Measurements from ENCODE around the gene DOCK4. TPM values are rescaled to one million over a fixed set of nuclear protein-coding genes. Genes with fewer than 3 reads are reported as not detected.
A peak's percentile ranks its signal among the peaks of the same experiment; 100 is the strongest.

DOCK4 gene
- polyA plus RNA-seq, 2 of the 4 experiments (the other 2 are of a cell fraction): 13.7 to 15.7 TPM

DNA sequence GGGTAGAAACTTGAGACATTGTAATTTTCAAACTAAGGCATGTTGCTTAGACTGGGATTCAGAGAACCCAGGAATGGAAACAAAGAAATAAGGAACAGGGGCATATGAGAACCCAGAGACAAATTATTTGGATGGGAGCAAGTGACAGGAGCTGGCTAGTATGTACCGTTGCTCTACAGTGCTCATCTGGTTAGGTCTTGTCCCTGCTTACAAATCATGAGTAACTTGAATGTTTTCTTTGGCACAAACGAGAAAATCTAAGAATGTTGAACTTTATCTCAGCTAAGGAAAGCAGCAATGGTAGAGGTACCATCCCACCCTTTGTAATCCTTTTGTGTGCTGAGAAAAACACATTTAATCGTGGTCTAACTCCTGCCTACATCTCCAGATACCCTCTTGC lies 527.9 kb downstream of the DOCK4 start (continued):
- TF ChIP-seq, protein P1, sequence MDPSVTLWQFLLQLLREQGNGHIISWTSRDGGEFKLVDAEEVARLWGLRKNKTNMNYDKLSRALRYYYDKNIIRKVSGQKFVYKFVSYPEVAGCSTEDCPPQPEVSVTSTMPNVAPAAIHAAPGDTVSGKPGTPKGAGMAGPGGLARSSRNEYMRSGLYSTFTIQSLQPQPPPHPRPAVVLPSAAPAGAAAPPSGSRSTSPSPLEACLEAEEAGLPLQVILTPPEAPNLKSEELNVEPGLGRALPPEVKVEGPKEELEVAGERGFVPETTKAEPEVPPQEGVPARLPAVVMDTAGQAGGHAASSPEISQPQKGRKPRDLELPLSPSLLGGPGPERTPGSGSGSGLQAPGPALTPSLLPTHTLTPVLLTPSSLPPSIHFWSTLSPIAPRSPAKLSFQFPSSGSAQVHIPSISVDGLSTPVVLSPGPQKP (IDR thresholded peaks at IDR 0.05; ENCODE audit: low read depth, low read length): no peak
- TF ChIP-seq, protein P2, sequence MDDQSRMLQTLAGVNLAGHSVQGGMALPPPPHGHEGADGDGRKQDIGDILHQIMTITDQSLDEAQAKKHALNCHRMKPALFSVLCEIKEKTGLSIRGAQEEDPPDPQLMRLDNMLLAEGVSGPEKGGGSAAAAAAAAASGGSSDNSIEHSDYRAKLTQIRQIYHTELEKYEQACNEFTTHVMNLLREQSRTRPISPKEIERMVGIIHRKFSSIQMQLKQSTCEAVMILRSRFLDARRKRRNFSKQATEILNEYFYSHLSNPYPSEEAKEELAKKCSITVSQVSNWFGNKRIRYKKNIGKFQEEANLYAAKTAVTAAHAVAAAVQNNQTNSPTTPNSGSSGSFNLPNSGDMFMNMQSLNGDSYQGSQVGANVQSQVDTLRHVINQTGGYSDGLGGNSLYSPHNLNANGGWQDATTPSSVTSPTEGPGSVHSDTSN (IDR thresholded peaks at IDR 0.05): no peak

DNA sequence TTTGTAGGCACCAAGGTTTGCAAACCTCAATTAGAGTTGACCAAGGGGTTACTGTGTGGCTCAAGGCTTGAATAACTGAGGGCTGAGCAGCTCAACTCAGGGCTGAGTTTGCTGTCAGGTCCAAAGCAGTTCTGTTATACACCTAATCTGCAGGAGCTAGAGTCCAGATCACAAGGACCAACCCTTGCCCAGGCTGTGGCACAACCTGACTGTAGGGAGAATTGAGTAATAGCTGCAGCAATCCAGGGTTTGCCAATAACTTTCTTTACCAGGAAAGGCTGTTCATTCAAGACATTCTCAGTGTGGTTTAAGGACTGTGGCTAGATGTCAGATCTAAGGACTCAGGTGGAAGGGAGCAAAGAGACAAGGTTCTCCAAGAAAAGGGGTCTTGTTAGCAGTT lies 528.4 kb downstream of the DOCK4 start:
- H3K4me3 ChIP-seq: no peak overlapping the region
- ChIA-PET CTCF (no interaction called here), POLR2A (no interaction called here)
- no peaks in the 10 kb centered on the region for H3K9me3 ChIP-seq
- H3K27ac ChIP-seq: no peak overlapping the region
- DNase-seq (ENCODE audit: low read depth in 1 of 2, low spot score in 1 of 2) (no peak), FAIRE-seq (no peak), ATAC-seq (no peak)
- H3K4me2 ChIP-seq: no peak overlapping the region
- TF ChIP-seq, protein P3, sequence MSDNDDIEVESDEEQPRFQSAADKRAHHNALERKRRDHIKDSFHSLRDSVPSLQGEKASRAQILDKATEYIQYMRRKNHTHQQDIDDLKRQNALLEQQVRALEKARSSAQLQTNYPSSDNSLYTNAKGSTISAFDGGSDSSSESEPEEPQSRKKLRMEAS (IDR thresholded peaks at IDR 0.05): no peak
- TF ChIP-seq NPAS2 (CRISPR knock-in tag; IDR thresholded peaks at IDR 0.05; ENCODE audit: borderline replicate concordance) (no peak), MAFK (IDR thresholded peaks at IDR 0.05; ENCODE audit: partially characterized antibody) (no peak), MAZ (IDR thresholded peaks at IDR 0.05; ENCODE audit: borderline replicate concordance, low read depth, low read length) (no peak), ZFP36 (IDR thresholded peaks at IDR 0.05; ENCODE audit: borderline replicate concordance, partially characterized antibody) (no peak), CBX2 (IDR thresholded peaks at IDR 0.05; ENCODE audit: borderline replicate concordance, low read depth) (no peak), GATA3 (IDR thresholded peaks at IDR 0.05; ENCODE audit: borderline replicate concordance) (no peak), MYC (IDR thresholded peaks at IDR 0.05; ENCODE audit: borderline replicate concordance, low read length) (no peak), RFX5 (IDR thresholded peaks at IDR 0.05) (no peak), POLR2AphosphoS2 (conservative IDR thresholded peaks at IDR 0.05; ENCODE audit: low read length) (no peak), JUN (IDR thresholded peaks at IDR 0.05) (no peak), JUNB (IDR thresholded peaks at IDR 0.05) (no peak), FOSB (CRISPR knock-in tag; IDR thresholded peaks at IDR 0.05) (no peak), RNF2 (IDR thresholded peaks at IDR 0.05; ENCODE audit: borderline replicate concordance, low read depth) (no peak), SREBF2 (IDR thresholded peaks at IDR 0.05) (no peak)
- TF ChIP-seq, protein P4, sequence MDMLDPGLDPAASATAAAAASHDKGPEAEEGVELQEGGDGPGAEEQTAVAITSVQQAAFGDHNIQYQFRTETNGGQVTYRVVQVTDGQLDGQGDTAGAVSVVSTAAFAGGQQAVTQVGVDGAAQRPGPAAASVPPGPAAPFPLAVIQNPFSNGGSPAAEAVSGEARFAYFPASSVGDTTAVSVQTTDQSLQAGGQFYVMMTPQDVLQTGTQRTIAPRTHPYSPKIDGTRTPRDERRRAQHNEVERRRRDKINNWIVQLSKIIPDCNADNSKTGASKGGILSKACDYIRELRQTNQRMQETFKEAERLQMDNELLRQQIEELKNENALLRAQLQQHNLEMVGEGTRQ (IDR thresholded peaks at IDR 0.05): no peak
- TF ChIP-seq, protein P1 (IDR thresholded peaks at IDR 0.05; ENCODE audit: low read depth, low read length): no peak
- peaks cover 3% of the 10 kb centered on the region; the same call in 1 of the 3 replicates for H3K4me1 ChIP-seq

DNA sequence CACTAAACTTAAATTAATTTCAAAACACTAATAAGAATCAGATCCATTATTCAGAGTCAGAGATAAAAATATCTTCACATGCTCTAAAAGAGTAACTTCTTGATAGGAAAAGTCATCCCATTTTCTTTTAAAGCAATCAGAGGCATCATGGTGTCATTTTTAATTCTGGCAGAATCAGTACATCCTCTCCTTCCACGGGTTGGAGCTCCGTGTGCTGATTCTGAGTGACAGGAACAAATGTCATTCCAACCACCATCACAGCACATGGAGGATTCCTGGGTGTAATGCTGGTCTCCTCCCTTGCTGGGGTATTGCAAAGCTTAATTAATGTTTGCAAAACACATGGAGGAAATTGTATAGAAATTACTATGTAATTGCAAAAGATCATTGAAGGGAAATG lies 529.4 kb downstream of the DOCK4 start:
- no peak for DNase-seq (ENCODE audit: low read depth in 1 of 2, low spot score in 1 of 2)
- ChIA-PET POLR2A (no interaction called here), CTCF (interaction anchor here (0.7 kb wide), 1 partner anchor 178 kb away, joined by 3 read pairs; no protein-coding TSS in a partner anchor)
- Histone ChIP-seq H3K4me3 (no peak overlapping the region), H3K27ac (no peak overlapping the region), H3K4me1 (peaks cover 3% of the 10 kb centered on the region; the same call in 1 of the 3 replicates), H3K9me3 (no peaks in the 10 kb centered on the region), H3K4me2 (no peak overlapping the region)
- FAIRE-seq: peak; percentile 78
- no peak for ATAC-seq
- WGBS (ENCODE audit: missing lambda C conversion rate): 0% methylated on average over 2 of the region's 2 CpGs
- no peak for TF ChIP-seq TP53 (CRISPR knock-in tag; IDR thresholded peaks at IDR 0.05)
- no peak for TF ChIP-seq RARB (CRISPR knock-in tag; IDR thresholded peaks at IDR 0.05)
- no peak for TF ChIP-seq HEYL (CRISPR knock-in tag; IDR thresholded peaks at IDR 0.05)
- TF ChIP-seq MAFK (IDR thresholded peaks at IDR 0.05; ENCODE audit: partially characterized antibody): no peak
- no peak for TF ChIP-seq RNF2 (IDR thresholded peaks at IDR 0.05; ENCODE audit: borderline replicate concordance, low read depth)
- no peak for TF ChIP-seq ZSCAN20 (CRISPR knock-in tag; IDR thresholded peaks at IDR 0.05)
- no peak for TF ChIP-seq SMC3 (IDR thresholded peaks at IDR 0.05)
- no peak for TF ChIP-seq RCOR1 (IDR thresholded peaks at IDR 0.05; ENCODE audit: low read depth, low read length)
- TF ChIP-seq, protein P5, sequence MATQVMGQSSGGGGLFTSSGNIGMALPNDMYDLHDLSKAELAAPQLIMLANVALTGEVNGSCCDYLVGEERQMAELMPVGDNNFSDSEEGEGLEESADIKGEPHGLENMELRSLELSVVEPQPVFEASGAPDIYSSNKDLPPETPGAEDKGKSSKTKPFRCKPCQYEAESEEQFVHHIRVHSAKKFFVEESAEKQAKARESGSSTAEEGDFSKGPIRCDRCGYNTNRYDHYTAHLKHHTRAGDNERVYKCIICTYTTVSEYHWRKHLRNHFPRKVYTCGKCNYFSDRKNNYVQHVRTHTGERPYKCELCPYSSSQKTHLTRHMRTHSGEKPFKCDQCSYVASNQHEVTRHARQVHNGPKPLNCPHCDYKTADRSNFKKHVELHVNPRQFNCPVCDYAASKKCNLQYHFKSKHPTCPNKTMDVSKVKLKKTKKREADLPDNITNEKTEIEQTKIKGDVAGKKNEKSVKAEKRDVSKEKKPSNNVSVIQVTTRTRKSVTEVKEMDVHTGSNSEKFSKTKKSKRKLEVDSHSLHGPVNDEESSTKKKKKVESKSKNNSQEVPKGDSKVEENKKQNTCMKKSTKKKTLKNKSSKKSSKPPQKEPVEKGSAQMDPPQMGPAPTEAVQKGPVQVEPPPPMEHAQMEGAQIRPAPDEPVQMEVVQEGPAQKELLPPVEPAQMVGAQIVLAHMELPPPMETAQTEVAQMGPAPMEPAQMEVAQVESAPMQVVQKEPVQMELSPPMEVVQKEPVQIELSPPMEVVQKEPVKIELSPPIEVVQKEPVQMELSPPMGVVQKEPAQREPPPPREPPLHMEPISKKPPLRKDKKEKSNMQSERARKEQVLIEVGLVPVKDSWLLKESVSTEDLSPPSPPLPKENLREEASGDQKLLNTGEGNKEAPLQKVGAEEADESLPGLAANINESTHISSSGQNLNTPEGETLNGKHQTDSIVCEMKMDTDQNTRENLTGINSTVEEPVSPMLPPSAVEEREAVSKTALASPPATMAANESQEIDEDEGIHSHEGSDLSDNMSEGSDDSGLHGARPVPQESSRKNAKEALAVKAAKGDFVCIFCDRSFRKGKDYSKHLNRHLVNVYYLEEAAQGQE (IDR thresholded peaks at IDR 0.05): no peak
- no peak for TF ChIP-seq EHMT2 (IDR thresholded peaks at IDR 0.05; ENCODE audit: low read depth)
- TF ChIP-seq SREBF2 (IDR thresholded peaks at IDR 0.05): no peak
- TF ChIP-seq POLR2A (IDR thresholded peaks at IDR 0.05; ENCODE audit: low read length): no peak
